Parietal lobe (tissue), 1 donor: ENCODE measurements around the gene MTM1. TPM values are rescaled to one million over a fixed set of nuclear protein-coding genes. Genes with fewer than 3 reads are reported as not detected.

Experiments
- total RNA-seq: library from RNA; depleted of rRNA; stranded (reverse); fragments of >200 nt; gene quantifications from one replicate; pipeline ENCODE4 v1.2.3, GENCODE V29; 2014

The MTM1 gene
- total RNA-seq, result 13.8 TPM

GRCh38 chrX:150568320-150569154 lies at the start of gene MTM1:
MTM1 (plus strand) TSS chrX:150568621; CDS start chrX:150592615, 23,994 bp downstream.

GRCh38 chrX:150692831-150693724 lies 124.7 kb downstream of the MTM1 start, which contains the start of gene MTMR1:
MTMR1 (plus strand) TSS chrX:150693396; CDS start chrX:150693531, 135 bp downstream.

Other genes with a start within 250 kb of the MTM1 start
- 5.6 TPM for gene MAMLD1, start 205.3 kb upstream of the MTM1 start, total RNA-seq
- gene MTMR1, start 124.8 kb downstream of the MTM1 start, total RNA-seq, result 39.8 TPM